BLaER1 (cell line): Measurements from ENCODE around the gene HOXB2.

ENCODE experiments used
- H3K27ac ChIP-seq: shearing (Covaris generic); formaldehyde crosslinking; 2 replicates; pipeline ENCODE4 v1.8.1; 2022
- H3K27me3 ChIP-seq: shearing (Covaris generic); formaldehyde crosslinking; 2 replicates; pipeline ENCODE4 v1.8.1; 2022
- H3K36me3 ChIP-seq: shearing (Covaris generic); formaldehyde crosslinking; 2 replicates; pipeline ENCODE4 v1.8.1; 2022
- H3K4me1 ChIP-seq: shearing (Covaris generic); formaldehyde crosslinking; 2 replicates; pipeline ENCODE4 v1.8.1; 2022
- H3K4me2 ChIP-seq: shearing (Covaris generic); formaldehyde crosslinking; 2 replicates; pipeline ENCODE4 v1.8.1; 2022
- H3K4me3 ChIP-seq: shearing (Covaris generic); formaldehyde crosslinking; 2 replicates; pipeline ENCODE4 v1.8.1; 2022
- H3K9ac ChIP-seq: shearing (Covaris generic); formaldehyde crosslinking; 2 replicates; pipeline ENCODE4 v1.8.1; 2022
- H3K9me3 ChIP-seq: shearing (Covaris generic); formaldehyde crosslinking; 2 replicates; pipeline ENCODE4 v1.8.1; 2022
- H4K20me1 ChIP-seq: shearing (Covaris generic); formaldehyde crosslinking; 2 replicates; pipeline ENCODE4 v1.8.1; 2022
- Cebpa-rat ChIP-seq: shearing (Covaris generic); IDR thresholded peaks from 2 replicates; pipeline ENCODE4 v1.8.1; 2022

Gene HOXB2

GRCh38 chr17:48559840-48560817 is 15.2 kb upstream of the HOXB2 start:
- Histone ChIP-seq H3K36me3 (no peaks in the 10 kb centered on the region), H3K9ac (no peak overlapping the region), H3K4me2 (no peak overlapping the region), H3K4me3 (no peak overlapping the region), H3K9me3 (no peaks in the 10 kb centered on the region), H3K4me1 (no peaks in the 10 kb centered on the region), H3K27me3 (peaks cover 99% of the 10 kb centered on the region), H4K20me1 (peaks cover 71% of the 10 kb centered on the region; the same call in 1 of the 2 replicates), H3K27ac (no peak overlapping the region)
- no peak for TF ChIP-seq Cebpa-rat

GRCh38 chr17:48559122-48559839 is 14.4 kb upstream of the HOXB2 start:
- Histone ChIP-seq H3K4me1 (no peaks in the 10 kb centered on the region), H3K27me3 (peaks cover 99% of the 10 kb centered on the region), H3K36me3 (no peaks in the 10 kb centered on the region)

GRCh38 chr17:48558831-48559121 is 13.9 kb upstream of the HOXB2 start:
- H3K9ac ChIP-seq: no peak overlapping the region
- H3K4me2 ChIP-seq: no peak overlapping the region
- H4K20me1 ChIP-seq: peaks cover 75% of the 10 kb centered on the region
- H3K27ac ChIP-seq: no peak overlapping the region
- no peaks in the 10 kb centered on the region for H3K9me3 ChIP-seq
- peaks cover 99% of the 10 kb centered on the region for H3K27me3 ChIP-seq
- H3K36me3 ChIP-seq: no peaks in the 10 kb centered on the region
- TF ChIP-seq Cebpa-rat: no peak
- H3K4me3 ChIP-seq: no peak overlapping the region
- no peaks in the 10 kb centered on the region for H3K4me1 ChIP-seq

More at GRCh38 chr17:48559122-48559839, 14.4 kb upstream of the HOXB2 start:
- Histone ChIP-seq H3K4me2 (no peak overlapping the region), H3K4me3 (no peak overlapping the region), H4K20me1 (peaks cover 70% of the 10 kb centered on the region), H3K27ac (no peak overlapping the region), H3K9ac (no peak overlapping the region), H3K9me3 (no peaks in the 10 kb centered on the region)
- no peak for TF ChIP-seq Cebpa-rat

GRCh38 chr17:48558057-48558830 is 13.3 kb upstream of the HOXB2 start:
- H3K4me1 ChIP-seq: no peaks in the 10 kb centered on the region
- H3K36me3 ChIP-seq: no peaks in the 10 kb centered on the region
- H3K27me3 ChIP-seq: peaks cover 99% of the 10 kb centered on the region
- H3K9me3 ChIP-seq: no peaks in the 10 kb centered on the region
- no peak overlapping the region for H3K27ac ChIP-seq
- TF ChIP-seq Cebpa-rat: no peak
- H4K20me1 ChIP-seq: peaks cover 76% of the 10 kb centered on the region
- H3K4me3 ChIP-seq: no peak overlapping the region
- H3K4me2 ChIP-seq: no peak overlapping the region
- H3K9ac ChIP-seq: no peak overlapping the region

- H3K9me3 ChIP-seq: no peaks in the 10 kb centered on the region
- no peak overlapping the region for H3K9ac ChIP-seq
- H4K20me1 ChIP-seq: peaks cover 80% of the 10 kb centered on the region
- H3K4me2 ChIP-seq: no peak overlapping the region
- no peak for TF ChIP-seq Cebpa-rat
- H3K36me3 ChIP-seq: no peaks in the 10 kb centered on the region
- no peak overlapping the region for H3K4me3 ChIP-seq
- no peak overlapping the region for H3K27ac ChIP-seq
- H3K4me1 ChIP-seq: no peaks in the 10 kb centered on the region
- H3K27me3 ChIP-seq: peaks cover 99% of the 10 kb centered on the region
Measured at GRCh38 chr17:48556576-48557401, 11.9 kb upstream of the HOXB2 start.

GRCh38 chr17:48556229-48556575 is 11.3 kb upstream of the HOXB2 start:
- Histone ChIP-seq H3K9me3 (no peaks in the 10 kb centered on the region), H3K27me3 (peaks cover 97% of the 10 kb centered on the region), H3K4me1 (no peaks in the 10 kb centered on the region), H3K4me3 (no peak overlapping the region), H3K4me2 (no peak overlapping the region), H3K27ac (no peak overlapping the region), H4K20me1 (peaks cover 82% of the 10 kb centered on the region), H3K9ac (no peak overlapping the region), H3K36me3 (no peaks in the 10 kb centered on the region)
- no peak for TF ChIP-seq Cebpa-rat

GRCh38 chr17:48555258-48556228 is 10.6 kb upstream of the HOXB2 start:
- Histone ChIP-seq H3K27me3 (peaks cover 94% of the 10 kb centered on the region), H3K4me3 (no peak overlapping the region), H3K36me3 (no peaks in the 10 kb centered on the region), H3K4me1 (no peaks in the 10 kb centered on the region), H3K9ac (no peak overlapping the region), H4K20me1 (peaks cover 82% of the 10 kb centered on the region), H3K27ac (no peak overlapping the region), H3K4me2 (no peak overlapping the region), H3K9me3 (no peaks in the 10 kb centered on the region)
- no peak for TF ChIP-seq Cebpa-rat

GRCh38 chr17:48554412-48555257 is 9.7 kb upstream of the HOXB2 start:
- no peak overlapping the region for H3K4me3 ChIP-seq
- H3K4me2 ChIP-seq: no peak overlapping the region
- no peak overlapping the region for H3K9ac ChIP-seq

More at GRCh38 chr17:48554412-48555257, 9.7 kb upstream of the HOXB2 start:
- H3K27ac ChIP-seq: no peak overlapping the region
- no peaks in the 10 kb centered on the region for H3K36me3 ChIP-seq
- H3K4me1 ChIP-seq: no peaks in the 10 kb centered on the region
- H4K20me1 ChIP-seq: peaks cover 82% of the 10 kb centered on the region
- H3K9me3 ChIP-seq: no peaks in the 10 kb centered on the region
- no peak for TF ChIP-seq Cebpa-rat
- peaks cover 94% of the 10 kb centered on the region for H3K27me3 ChIP-seq
